ENCODE results near the gene CCDC188.
A peak's percentile ranks its signal among the peaks of the same experiment; 100 is the strongest.

Gene CCDC188

DNA sequence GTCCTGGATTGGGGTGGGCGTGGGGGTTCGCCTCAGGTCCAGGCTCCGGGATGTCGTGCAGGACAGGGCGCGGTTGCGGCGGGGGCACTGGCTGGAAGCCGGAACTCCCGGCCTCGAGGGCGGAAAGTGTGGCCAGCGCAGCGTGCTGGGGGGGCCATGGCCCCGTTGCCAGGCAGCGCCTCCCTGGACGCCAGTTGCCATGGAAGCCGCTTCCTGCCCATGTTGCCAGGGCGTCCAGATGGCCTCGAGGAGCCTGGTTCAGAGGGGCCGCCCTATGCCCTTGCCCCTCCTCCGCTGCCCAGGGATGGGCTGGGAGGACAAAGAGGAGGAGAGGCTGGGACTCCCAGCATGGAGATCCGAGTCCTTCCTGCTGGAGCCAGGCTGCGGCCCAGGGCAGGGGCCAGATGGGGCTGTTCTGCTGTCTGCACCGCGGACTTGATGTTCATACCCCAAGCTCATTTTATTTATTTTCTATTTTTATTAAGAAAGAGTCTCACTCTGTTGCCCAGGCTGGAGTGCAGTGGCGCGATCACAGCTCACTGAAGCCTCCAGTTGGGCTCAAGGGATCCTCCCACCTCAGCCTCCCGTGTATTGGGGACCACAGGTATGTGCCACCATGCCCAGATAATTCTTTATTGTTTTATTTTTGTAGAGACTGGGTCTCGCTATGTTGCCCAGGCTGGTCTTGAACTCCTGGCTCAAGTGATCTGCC lies 4.6 kb upstream of the CCDC188 start:
- H3K4me3 ChIP-seq (ENCODE audit: control insufficient read depth, low read depth, low read length): peak overlapping the region; percentile 47
- peak; percentile 61 for DNase-seq (ENCODE audit: low read depth)
- TF ChIP-seq, protein P1, sequence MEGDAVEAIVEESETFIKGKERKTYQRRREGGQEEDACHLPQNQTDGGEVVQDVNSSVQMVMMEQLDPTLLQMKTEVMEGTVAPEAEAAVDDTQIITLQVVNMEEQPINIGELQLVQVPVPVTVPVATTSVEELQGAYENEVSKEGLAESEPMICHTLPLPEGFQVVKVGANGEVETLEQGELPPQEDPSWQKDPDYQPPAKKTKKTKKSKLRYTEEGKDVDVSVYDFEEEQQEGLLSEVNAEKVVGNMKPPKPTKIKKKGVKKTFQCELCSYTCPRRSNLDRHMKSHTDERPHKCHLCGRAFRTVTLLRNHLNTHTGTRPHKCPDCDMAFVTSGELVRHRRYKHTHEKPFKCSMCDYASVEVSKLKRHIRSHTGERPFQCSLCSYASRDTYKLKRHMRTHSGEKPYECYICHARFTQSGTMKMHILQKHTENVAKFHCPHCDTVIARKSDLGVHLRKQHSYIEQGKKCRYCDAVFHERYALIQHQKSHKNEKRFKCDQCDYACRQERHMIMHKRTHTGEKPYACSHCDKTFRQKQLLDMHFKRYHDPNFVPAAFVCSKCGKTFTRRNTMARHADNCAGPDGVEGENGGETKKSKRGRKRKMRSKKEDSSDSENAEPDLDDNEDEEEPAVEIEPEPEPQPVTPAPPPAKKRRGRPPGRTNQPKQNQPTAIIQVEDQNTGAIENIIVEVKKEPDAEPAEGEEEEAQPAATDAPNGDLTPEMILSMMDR (conservative IDR thresholded peaks at IDR 0.05; ENCODE audit: control insufficient read depth, insufficient read depth, low read depth, low read length): no peak

GRCh38 chr22:20154602-20155187 lies 3.8 kb upstream of the CCDC188 start:
- TF ChIP-seq, protein P1 (conservative IDR thresholded peaks at IDR 0.05; ENCODE audit: control insufficient read depth, insufficient read depth, low read depth, low read length): no peak
- DNase-seq (ENCODE audit: low read depth): no peak
- H3K4me3 ChIP-seq (ENCODE audit: control insufficient read depth, low read depth, low read length): peak overlapping the region; percentile 47

DNA sequence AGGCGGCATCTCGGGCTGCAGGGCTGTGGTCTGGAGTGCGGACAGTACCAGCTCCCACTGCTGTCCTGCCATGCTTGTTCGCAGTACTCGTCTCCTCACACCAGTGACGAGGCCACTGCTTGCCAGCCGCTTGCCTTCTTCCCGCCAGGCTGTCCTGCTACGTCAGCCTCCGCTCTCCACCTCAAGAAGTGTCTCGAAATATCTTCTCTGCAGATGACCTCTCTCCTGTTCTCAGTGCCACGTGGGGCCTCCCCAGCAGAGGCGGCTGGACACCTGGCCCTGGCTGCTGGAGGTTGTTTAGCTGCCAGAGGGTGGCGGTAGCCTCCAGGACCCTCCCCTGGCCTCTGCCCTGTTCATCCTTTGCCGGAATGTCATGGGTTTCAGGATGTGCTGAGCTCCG lies 3.1 kb upstream of the CCDC188 start:
- no peak for DNase-seq (ENCODE audit: low read depth)
- H3K4me3 ChIP-seq (ENCODE audit: control insufficient read depth, low read depth, low read length): no peak overlapping the region
- TF ChIP-seq, protein P1 (conservative IDR thresholded peaks at IDR 0.05; ENCODE audit: control insufficient read depth, insufficient read depth, low read depth, low read length): no peak

GRCh38 chr22:20152464-20152890 lies 1.6 kb upstream of the CCDC188 start:
- TF ChIP-seq, protein P1 (conservative IDR thresholded peaks at IDR 0.05; ENCODE audit: control insufficient read depth, insufficient read depth, low read depth, low read length): no peak
- no peak for DNase-seq (ENCODE audit: low read depth)
- no peak overlapping the region for H3K4me3 ChIP-seq (ENCODE audit: control insufficient read depth, low read depth, low read length)

- DNase-seq (ENCODE audit: low read depth): no peak
- H3K4me3 ChIP-seq (ENCODE audit: control insufficient read depth, low read depth, low read length): no peak overlapping the region
- TF ChIP-seq, protein P1 (conservative IDR thresholded peaks at IDR 0.05; ENCODE audit: control insufficient read depth, insufficient read depth, low read depth, low read length): no peak
Observed at GRCh38 chr22:20151276-20151588, 377 bp upstream of the CCDC188 start.

GRCh38 chr22:20149257-20150250 lies 1.3 kb downstream of the CCDC188 start:
- TF ChIP-seq, protein P1 (conservative IDR thresholded peaks at IDR 0.05; ENCODE audit: control insufficient read depth, insufficient read depth, low read depth, low read length): no peak
- no peak for DNase-seq (ENCODE audit: low read depth)
- no peak overlapping the region for H3K4me3 ChIP-seq (ENCODE audit: control insufficient read depth, low read depth, low read length)
